Cardiac muscle cell (in vitro differentiated cells and primary cell): ENCODE measurements around the gene AP1S1. TPM values are rescaled to one million over a fixed set of nuclear protein-coding genes. Genes with fewer than 3 reads are reported as not detected.

Experiments
- DNase-seq, 2 donors: peaks; one replicate each; pipeline versions ENCODE4 v3.0.0 to v3.0.0-alpha.2; 2010 to 2017; ENCODE audit warnings: low read depth in 1 of 2, low spot score in 1 of 2
- H3K27ac ChIP-seq: fragments of 200-600 bp; sonication (generic); 2 replicates; pipeline ENCODE4 v1.5.1; 2016
- H3K27me3 ChIP-seq: fragments of 200-600 bp; sonication (generic); 2 replicates; pipeline ENCODE4 v1.6.0; 2016; ENCODE audit warnings: control low read depth
- H3K36me3 ChIP-seq: fragments of 200-600 bp; sonication (generic); 2 replicates; pipeline ENCODE4 v1.5.1; 2016; ENCODE audit warnings: control low read depth
- H3K4me1 ChIP-seq: fragments of 200-600 bp; sonication (generic); 2 replicates; pipeline ENCODE4 v1.8.1; 2017; ENCODE audit warnings: low read depth, mild to moderate bottlenecking, mixed run types
- H3K4me3 ChIP-seq: fragments of 200-600 bp; sonication (generic); 2 replicates; pipeline ENCODE4 v1.5.1; 2016; ENCODE audit warnings: mild to moderate bottlenecking
- H3K9me3 ChIP-seq: fragments of 200-600 bp; sonication (generic); 2 replicates; pipeline ENCODE4 v1.5.1; 2017; ENCODE audit warnings: low read depth, mild to moderate bottlenecking, control low read depth
- polyA plus RNA-seq: library from polyadenylated mRNA; unstranded; fragments of >200 nt; fragmentation: Nextera tagmentation; extraction: Ambion mirVana; gene quantifications from 2 replicates; pipeline ENCODE4 v1.2.1, GENCODE V29; 2016
- total RNA-seq: library from RNA; depleted of rRNA; stranded (reverse); fragments of >200 nt; gene quantifications from 2 replicates; pipeline ENCODE4 v1.2.3, GENCODE V29; 2016
- TF ChIP-seq, protein P1 (sequence below): IDR thresholded peaks from 2 replicates; pipeline ENCODE4 v1.5.1; 2012; ENCODE audit warnings: low read depth, mild to moderate bottlenecking, low read length

The AP1S1 gene
- total and polyA plus RNA-seq, 2 experiments from 2014 or later, result 10.1 to 51.5 TPM

DNA sequence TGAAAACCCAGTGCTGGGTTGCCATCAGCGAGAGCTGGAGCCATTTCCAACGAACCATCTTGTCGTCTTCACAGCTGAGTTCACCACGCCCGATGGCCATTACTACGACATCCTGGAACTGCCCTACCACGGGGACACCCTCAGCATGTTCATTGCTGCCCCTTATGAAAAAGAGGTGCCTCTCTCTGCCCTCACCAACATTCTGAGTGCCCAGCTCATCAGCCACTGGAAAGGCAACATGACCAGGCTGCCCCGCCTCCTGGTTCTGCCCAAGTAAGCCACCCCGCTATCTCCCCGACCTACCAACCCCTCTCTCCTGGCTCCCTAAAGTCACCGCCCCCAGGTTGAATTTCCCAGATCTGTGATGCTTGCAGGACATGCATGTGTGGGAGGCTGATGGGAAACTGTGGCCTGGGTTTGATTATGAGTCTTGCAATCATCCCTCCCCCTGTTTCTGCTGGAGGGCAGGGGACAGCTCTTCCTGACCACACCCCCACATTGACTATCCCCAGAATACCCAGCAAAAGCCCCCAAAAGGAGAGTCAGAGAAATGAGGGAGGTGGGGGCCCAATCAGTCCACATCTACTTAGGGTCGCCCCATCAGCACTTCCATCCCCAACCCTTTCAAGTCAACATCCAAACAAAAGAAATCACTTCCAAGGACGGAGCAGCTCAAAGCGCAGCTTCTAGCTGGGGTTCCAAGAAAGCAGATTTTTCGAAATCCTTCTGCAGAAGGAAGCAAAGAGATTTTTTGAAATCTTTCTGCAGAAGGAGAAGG, 20.5 kb upstream of the AP1S1 start:
- Histone ChIP-seq H3K4me3 (no peak overlapping the region), H3K4me1 (peaks cover 4% of the 10 kb centered on the region), H3K9me3 (no peaks in the 10 kb centered on the region), H3K36me3 (no peaks in the 10 kb centered on the region), H3K27ac (no peak overlapping the region), H3K27me3 (no peaks in the 10 kb centered on the region)
- TF ChIP-seq, protein P1, sequence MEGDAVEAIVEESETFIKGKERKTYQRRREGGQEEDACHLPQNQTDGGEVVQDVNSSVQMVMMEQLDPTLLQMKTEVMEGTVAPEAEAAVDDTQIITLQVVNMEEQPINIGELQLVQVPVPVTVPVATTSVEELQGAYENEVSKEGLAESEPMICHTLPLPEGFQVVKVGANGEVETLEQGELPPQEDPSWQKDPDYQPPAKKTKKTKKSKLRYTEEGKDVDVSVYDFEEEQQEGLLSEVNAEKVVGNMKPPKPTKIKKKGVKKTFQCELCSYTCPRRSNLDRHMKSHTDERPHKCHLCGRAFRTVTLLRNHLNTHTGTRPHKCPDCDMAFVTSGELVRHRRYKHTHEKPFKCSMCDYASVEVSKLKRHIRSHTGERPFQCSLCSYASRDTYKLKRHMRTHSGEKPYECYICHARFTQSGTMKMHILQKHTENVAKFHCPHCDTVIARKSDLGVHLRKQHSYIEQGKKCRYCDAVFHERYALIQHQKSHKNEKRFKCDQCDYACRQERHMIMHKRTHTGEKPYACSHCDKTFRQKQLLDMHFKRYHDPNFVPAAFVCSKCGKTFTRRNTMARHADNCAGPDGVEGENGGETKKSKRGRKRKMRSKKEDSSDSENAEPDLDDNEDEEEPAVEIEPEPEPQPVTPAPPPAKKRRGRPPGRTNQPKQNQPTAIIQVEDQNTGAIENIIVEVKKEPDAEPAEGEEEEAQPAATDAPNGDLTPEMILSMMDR, result no peak
- DNase-seq, result peak in 1 of 2 donors; percentile 74

DNA sequence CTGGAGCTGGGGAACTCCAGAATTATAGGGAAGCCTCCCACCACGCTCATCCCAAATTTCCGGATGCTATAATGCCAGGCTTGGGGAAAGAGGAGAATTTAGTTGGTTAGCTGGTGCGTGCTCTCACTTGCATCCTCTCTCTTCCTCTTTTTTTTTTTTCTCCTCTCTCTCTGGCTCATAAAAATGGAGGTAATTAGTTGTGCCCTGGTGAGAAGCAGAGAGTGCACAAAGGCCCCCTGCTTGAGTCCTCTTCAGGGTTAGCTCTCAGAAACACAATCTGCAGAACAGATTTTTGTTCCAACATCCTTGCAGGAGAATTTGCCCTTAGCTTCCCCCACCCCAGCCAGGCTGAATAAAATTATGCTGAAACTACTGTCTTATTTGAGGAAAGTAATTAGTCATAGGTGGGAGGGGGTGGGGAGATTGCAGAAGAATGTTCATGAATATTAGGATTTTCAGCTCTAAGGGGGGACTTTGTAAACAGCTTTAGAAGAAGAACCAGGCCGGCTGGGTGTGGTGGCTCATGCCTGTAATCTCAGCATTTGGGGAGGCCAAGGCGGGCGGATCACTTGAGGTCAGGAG, 19.8 kb upstream of the AP1S1 start:
- Histone ChIP-seq H3K4me3 (no peak overlapping the region), H3K4me1 (peaks cover 4% of the 10 kb centered on the region)

DNA sequence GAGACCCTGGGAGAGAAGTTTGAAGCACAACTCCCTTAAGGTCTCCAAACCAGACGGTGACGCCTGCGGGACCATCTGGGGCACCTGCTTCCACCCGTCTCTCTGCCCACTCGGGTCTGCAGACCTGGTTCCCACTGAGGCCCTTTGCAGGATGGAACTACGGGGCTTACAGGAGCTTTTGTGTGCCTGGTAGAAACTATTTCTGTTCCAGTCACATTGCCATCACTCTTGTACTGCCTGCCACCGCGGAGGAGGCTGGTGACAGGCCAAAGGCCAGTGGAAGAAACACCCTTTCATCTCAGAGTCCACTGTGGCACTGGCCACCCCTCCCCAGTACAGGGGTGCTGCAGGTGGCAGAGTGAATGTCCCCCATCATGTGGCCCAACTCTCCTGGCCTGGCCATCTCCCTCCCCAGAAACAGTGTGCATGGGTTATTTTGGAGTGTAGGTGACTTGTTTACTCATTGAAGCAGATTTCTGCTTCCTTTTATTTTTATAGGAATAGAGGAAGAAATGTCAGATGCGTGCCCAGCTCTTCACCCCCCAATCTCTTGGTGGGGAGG, 16.5 kb upstream of the AP1S1 start:
- Histone ChIP-seq H3K4me3 (no peak overlapping the region), H3K9me3 (no peaks in the 10 kb centered on the region), H3K27me3 (peaks cover 3% of the 10 kb centered on the region), H3K27ac (no peak overlapping the region), H3K4me1 (peaks cover 4% of the 10 kb centered on the region), H3K36me3 (no peaks in the 10 kb centered on the region)
- DNase-seq, result peak in 1 of 2 donors; percentile 33
- TF ChIP-seq, protein P1, result no peak

More for the DNA sequence above, 19.8 kb upstream of the AP1S1 start:
- peak in 1 of 2 donors; percentile 72 for DNase-seq
- H3K27me3 ChIP-seq, result no peaks in the 10 kb centered on the region
- no peak overlapping the region for H3K27ac ChIP-seq
- no peaks in the 10 kb centered on the region for H3K9me3 ChIP-seq
- no peaks in the 10 kb centered on the region for H3K36me3 ChIP-seq
- TF ChIP-seq, protein P1, result no peak

DNA sequence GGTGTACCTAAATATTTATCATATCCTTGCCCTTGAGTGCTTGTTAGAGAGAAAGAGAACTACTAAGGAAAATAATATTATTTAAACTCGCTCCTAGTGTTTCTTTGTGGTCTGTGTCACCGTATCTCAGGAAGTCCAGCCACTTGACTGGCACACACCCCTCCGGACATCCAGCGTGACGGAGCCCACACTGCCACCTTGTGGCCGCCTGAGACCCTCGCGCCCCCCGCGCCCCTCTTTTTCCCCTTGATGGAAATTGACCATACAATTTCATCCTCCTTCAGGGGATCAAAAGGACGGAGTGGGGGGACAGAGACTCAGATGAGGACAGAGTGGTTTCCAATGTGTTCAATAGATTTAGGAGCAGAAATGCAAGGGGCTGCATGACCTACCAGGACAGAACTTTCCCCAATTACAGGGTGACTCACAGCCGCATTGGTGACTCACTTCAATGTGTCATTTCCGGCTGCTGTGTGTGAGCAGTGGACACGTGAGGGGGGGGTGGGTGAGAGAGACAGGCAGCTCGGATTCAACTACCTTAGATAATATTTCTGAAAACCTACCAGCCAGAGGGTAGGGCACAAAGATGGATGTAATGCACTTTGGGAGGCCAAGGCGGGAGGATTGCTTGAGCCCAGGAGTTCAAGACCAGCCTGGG, 15.9 kb upstream of the AP1S1 start:
- H3K4me3 ChIP-seq, result no peak overlapping the region
- H3K27ac ChIP-seq, result no peak overlapping the region
- no peaks in the 10 kb centered on the region for H3K36me3 ChIP-seq
- H3K27me3 ChIP-seq, result peaks cover 6% of the 10 kb centered on the region
- no peaks in the 10 kb centered on the region for H3K9me3 ChIP-seq
- TF ChIP-seq, protein P1, result peak; percentile 64
- peaks cover 4% of the 10 kb centered on the region for H3K4me1 ChIP-seq
- peak; percentile 73 to 97 for DNase-seq

DNA sequence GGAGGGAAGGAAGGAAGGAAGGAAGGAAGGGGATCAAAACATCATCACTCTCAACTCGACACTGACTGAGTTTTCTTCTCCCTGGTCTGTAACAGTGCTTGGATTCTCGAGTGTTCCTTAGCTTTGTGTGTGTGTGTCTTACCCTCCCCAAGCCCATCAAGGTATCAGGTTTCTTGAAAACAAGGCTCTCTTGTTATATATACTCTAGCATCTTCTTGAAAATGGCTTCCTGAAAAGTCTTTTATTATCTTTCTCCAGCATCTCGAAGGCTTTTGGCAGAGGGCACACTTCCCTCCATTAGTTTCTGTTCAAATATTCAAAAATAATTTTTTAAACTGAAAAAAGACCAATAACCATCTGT, 14.0 kb upstream of the AP1S1 start:
- DNase-seq, result peak in 1 of 2 donors; percentile 47
- TF ChIP-seq, protein P1, result no peak
- Histone ChIP-seq H3K4me1 (peaks cover 4% of the 10 kb centered on the region), H3K27ac (no peak overlapping the region), H3K9me3 (no peaks in the 10 kb centered on the region), H3K4me3 (no peak overlapping the region), H3K36me3 (no peaks in the 10 kb centered on the region), H3K27me3 (peaks cover 8% of the 10 kb centered on the region)
